Measurements from ENCODE around the gene APOL1. TPM values are rescaled to one million over a fixed set of nuclear protein-coding genes. Genes with fewer than 3 reads are reported as not detected.
"Not testable (repeated sequence)": the region's sequence is repeated elsewhere in the genome, so short reads cannot be mapped to it uniquely, and the experiment has no call there.

The APOL1 gene
- total RNA-seq, 1 experiment from 2014 or later, result 28.7 TPM

DNA sequence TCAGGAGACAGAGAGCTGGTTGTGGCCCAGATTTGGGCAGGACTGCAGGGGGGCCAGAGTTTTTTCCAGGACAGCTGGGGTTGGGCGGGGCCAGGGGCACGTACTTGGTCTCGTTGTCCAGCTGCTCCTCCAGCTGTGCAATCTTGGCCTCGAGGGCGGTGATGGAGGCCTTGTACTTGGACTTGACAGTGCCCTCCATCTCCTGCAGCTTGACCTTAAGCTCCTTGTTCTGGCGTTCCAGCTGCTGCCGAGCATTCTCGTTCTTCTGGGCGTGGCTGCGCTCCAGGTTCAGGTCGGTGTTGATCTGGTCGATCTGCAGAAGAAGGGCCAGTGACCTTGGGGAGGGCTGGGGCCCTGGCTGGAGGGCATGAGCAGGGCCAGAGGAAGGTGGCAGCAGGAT, 32.1 kb downstream of the APOL1 start:
- DNase-seq (ENCODE audit: low read depth), result no peak
- in situ Hi-C loops (cut with HindIII; ENCODE audit: low pct_unique_long_range_greater_than_20kb, low sequenced_read_pairs), result no loop called here

DNA sequence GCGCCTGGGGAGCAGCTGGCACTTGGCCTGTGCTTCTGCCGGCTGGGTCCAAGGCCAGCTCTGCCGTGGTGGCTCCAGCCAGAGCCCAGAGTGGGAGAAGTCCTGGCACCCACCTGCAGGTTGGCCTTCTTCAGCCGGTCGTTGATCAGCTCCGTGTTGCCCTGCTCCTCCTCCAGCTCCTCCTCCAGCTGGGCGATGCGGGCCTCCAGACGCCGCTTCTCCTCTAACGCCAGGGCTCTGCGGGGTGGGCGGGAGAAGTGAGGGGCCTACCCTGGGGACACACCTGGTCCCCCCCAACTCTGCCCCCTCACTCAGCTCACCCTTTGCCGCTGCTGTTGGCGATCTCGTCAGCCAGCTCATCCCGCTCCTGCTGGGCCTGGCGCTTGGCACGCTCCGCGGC, 32.6 kb downstream of the APOL1 start:
- in situ Hi-C loops (cut with HindIII; ENCODE audit: low pct_unique_long_range_greater_than_20kb, low sequenced_read_pairs), result no loop called here
- DNase-seq (ENCODE audit: low read depth), result no peak

DNA sequence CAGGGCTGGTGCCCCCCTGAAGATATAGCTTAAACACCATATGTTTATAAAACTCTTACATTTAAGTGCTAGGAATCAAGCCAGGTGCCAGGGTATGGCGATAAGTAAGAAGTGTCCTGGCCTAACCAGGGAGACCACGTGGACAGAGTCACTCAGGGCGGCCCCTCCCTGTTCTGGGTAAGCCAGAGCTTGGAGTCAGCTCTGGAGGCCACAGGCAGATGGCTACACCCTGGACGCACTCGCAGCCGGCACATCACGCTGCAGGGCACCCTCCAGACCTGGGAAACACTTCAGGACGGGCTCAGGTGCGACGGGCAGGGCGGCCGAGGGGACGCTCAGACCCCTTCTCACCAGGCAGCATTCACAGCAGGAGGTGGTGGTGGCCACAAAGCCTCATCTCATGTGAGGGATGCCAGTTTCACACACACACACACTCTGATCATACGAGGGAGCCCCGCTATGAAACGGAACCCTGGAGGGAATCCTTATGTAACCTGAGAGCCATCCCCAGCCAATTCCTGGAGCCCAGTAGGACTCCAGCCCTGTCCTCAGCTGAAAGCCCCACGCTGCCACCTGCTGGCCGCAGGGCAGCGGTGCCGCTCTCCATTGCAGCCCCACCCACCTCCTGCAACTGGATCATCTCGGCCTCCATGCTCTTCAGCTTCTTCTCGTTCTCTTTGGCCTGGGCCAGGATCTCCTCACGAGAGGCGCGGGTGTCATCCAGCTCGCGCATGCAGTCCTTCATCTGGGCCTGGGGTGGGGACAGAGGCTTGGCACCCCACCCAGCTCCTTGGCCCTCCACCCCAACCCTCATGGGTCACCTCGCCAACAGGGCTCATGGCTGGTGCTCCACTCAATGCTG, 33.4 kb downstream of the APOL1 start:
- peak; percentile 74 for DNase-seq (ENCODE audit: low read depth)
- in situ Hi-C loops (cut with HindIII; ENCODE audit: low pct_unique_long_range_greater_than_20kb, low sequenced_read_pairs), result no loop called here

DNA sequence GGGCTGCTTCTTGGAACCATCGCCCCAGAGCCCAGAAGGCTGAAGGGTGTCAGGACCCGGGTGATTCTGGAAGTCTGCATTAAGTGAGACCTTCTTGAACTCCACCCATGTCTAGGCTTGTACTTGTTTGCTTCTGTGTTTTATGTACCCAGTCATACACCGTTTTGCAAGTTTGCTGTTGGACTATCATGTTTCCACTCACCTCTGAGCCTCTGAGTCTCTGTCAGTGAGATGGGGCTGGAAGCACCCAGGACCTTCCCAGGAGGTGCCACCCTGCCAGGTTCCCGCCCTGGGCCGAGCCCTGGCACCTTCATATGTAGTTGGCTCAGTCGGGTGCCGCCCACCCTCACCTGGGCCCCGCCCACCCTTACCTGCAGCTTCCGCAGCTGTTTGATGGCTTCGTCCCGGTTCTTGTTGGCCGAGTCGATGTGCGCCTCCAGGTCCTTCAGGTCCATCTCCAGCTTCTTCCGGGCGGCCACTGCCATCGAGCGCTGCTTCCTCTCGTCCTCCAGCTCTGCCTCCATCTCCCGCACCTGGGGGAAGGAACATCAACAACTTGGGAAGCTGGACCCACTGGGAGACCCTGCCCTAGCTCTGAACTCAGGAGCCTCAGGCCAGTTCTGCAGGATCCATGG, 35.1 kb downstream of the APOL1 start:
- in situ Hi-C loops (cut with HindIII; ENCODE audit: low pct_unique_long_range_greater_than_20kb, low sequenced_read_pairs), result no loop called here
- DNase-seq (ENCODE audit: low read depth), result no peak

DNA sequence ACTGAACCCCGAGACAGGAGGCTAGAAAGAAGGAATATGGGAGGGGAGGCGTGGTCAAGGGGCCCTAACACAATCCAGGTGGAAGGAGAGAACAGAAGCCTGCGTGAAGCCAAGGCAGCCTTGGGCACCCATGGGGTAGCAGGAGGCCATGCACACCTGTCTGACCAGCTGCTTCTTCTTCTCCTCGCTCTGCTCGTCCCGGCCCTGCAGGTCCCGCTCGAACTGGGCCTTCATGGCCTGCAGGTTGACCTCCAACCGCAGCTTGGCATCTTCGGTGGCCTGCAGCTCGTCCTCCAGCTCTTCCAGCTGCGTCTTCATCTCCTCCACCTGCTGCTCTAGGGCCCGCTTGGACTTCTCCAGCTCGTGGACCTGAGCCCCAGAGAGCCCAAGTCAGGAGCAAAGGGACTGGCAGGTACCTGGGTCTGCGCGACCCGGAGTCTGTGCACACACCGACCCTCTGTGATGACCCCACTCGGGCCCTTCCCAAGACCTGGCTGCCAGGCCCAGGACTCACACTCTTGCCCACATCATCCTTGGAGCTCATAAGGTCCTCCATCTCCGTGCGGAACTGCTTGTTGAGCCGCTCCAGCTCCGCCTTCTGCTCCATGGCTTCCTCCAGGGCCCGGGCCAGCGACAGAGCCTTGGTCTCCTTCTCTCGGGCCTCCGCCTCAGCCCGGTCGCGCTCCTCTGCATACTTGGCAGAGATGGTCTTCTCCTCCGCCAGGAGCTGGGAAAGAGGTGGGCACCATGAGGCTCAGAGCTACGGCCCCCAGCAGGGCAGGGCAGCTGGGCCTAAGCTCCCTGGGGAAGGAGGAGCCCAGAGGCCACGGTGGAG, 35.9 kb downstream of the APOL1 start:
- in situ Hi-C loops (cut with HindIII; ENCODE audit: low pct_unique_long_range_greater_than_20kb, low sequenced_read_pairs), result no loop called here
- DNase-seq (ENCODE audit: low read depth), result no peak

DNA sequence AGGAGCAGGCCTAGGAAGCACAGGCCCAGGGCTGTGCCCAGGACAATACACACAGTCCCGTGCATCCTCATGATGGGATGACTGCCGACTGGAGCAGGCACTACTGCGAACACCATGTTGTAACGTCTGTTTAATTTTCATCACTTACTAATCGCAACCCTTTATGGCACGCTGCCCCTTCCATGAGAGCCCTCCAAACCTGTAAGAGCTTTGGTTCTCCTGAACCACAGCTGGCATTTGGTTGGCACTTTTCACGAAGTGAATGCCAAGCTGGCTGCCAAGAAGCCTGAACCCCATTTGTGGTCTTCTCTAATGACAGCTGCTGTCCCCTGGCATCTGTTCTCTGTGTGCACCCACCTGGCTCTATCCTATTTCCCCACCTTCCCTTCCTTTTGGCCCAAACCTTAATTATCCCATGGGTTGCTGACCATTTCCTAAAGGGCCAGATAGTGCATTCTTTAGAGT, 36.5 kb downstream of the APOL1 start:
- in situ Hi-C loops (cut with HindIII; ENCODE audit: low pct_unique_long_range_greater_than_20kb, low sequenced_read_pairs), result no loop called here
- no peak for DNase-seq (ENCODE audit: low read depth)

DNA sequence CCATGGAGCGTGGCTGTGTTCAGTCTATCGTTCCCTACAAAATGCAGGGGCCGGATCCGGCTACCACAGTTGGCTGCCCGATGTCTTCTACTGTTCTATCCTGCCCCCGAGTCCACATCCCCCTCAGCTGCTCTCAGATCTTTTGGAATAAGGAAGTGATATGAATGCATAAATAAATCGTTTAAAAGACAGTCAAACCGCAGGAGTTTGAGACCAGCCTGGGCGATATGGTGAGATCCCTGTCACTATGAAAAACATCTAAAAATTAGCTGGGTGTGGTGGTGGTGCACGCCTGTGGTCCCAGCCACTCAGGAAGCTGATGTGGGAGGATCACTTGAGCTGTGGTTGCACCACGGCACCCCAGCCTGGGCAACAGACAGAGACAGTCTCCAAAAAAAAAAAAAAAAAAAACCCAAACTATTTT, 37.0 kb downstream of the APOL1 start:
- DNase-seq (ENCODE audit: low read depth); in situ Hi-C loops (cut with HindIII; ENCODE audit: low pct_unique_long_range_greater_than_20kb, low sequenced_read_pairs): not testable (repeated sequence)

DNA sequence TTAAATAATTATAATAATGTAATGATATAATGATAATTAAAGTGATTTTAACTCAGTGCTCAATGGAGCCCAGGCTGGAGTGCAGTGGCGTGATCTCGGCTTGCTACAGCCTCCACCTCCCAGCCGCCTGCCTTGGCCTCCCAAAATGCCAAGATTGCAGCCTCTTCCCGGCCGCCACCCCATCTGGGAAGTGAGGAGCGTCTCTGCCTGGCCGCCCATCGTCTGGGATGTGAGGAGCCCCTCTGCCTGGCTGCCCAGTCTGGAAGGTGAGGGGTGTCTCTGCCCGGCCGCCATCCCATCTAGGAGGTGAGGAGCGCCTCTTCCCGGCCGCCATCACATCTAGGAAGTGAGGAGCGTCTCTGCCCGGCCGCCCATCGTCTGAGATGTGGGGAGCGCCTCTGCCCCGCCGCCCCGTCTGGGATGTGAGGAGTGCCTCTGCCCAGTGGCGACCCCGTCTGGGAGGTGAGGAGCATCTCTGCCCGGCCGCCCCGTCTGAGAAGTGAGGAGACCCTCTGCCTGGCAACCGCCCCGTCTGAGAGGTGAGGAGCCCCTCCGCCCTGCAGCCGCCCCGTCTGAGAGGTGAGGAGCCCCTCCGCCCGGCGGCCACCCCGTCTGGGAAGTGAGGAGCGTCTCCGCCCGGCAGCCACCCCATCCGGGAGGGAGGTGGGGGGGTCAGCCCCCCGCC, 37.6 kb downstream of the APOL1 start:
- in situ Hi-C loops (cut with HindIII; ENCODE audit: low pct_unique_long_range_greater_than_20kb, low sequenced_read_pairs); DNase-seq (ENCODE audit: low read depth): not testable (repeated sequence)

DNA sequence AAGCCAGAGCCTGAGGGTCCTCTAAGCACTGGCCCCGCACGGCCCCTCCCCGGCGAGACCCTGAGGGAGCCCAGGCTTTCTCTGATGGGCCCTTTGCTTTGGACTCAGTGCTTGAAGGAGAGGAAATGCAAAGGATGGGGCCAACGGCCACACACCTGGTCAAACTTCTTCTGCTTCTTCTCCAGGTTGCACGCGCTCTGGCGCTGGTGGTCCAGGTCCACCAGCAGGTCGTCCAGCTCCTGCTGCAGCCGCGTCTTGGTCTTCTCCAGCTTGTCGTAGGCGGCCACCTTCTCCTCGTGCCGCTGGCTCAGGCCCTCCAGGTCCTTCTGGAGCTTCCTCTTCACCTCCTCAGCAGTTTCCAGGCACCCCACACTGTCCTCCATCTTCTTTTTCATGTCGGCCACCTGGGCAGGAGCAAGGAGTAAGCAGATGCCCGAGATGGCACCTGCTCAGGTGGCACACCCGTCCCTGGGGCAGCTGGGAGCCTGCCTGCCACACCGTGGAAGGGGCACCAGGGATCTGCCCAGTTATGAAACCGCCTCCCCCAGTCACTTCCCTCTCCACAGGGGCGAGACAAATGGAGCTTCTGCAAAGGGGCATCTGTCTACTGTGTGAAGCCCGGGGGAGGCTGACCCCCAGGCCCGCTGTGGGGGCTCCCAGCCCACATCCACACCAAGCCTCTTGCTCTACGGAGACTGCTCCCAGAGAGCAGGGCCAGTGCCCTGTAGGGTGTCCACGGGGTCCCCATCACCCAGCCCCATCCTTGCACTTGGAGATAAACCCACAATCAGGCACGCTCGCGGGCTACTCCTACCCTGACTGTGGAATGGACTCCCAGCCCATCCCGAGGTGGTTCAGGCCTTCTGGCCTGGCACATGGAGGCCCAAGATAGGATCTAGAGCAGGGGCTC, 39.2 kb downstream of the APOL1 start:
- no peak for DNase-seq (ENCODE audit: low read depth)
- in situ Hi-C loops (cut with HindIII; ENCODE audit: low pct_unique_long_range_greater_than_20kb, low sequenced_read_pairs), result no loop called here

DNA sequence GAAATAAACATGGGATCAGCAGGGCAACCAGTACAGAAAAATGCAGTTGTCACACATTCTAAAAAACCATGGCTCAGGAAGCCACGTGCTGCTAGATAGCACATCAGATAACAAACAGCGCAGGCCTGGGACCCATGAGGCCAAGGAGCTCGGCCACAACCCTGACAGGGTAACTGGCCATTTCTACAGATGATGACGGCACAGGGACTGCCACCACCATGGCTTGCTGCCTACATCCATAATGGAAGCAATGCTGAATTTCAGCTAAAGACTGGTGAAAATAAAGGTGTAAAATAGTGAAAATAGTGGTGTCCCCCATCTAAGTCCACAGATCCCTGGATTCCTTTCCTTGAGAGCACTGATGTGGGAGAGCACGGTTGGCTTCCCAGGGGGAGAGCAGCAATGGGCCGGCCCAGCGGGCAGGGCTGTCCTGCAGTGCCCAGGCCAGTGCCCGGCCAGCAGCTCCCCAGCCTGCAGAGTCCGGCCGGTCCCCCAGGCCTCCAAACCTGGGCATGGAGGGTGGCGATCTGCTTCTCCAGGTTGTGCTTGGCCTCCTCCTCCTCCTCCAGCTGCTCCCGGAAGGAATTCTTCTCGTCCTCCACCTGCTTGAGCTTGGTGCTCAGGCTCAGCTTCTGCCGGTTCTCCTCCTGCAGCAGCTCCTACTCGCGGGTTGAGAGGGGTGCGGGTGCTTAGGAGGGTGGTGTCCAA, 40.0 kb downstream of the APOL1 start:
- in situ Hi-C loops (cut with HindIII; ENCODE audit: low pct_unique_long_range_greater_than_20kb, low sequenced_read_pairs), result no loop called here
- DNase-seq (ENCODE audit: low read depth), result no peak

DNA sequence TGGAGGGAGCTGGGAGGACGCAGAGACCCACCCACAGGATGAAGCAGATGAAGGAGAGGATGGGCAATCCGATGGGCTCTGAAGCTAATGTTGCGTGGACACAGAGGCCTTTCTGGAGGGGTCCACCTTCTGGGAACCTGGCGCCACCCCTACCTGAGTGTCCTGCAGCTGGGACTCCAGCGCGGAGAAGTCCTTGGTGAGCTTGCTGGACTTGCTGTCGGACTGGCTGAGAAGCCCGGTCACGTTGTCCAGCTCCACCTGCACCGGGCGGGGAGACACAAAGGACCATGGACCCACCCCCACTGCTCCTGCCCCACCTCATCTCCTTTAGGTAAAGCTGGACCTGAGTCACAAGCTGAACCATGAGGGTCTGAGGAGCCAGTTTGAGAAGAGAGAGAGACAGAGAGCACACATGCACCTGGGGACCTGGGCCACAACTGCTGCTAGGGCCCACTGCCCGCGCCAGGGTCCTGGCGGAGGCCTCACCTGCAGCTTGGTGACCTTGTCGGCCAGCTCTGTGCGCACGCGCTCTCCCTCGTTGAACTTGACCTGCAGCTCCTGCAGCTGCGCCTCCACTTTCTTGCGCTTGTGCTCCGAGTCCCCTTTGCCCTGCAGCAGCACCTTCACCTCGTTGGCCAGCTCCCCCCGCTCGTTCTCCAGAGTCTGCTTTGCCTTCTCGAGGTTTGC, 40.8 kb downstream of the APOL1 start:
- in situ Hi-C loops (cut with HindIII; ENCODE audit: low pct_unique_long_range_greater_than_20kb, low sequenced_read_pairs), result no loop called here
- no peak for DNase-seq (ENCODE audit: low read depth)

DNA sequence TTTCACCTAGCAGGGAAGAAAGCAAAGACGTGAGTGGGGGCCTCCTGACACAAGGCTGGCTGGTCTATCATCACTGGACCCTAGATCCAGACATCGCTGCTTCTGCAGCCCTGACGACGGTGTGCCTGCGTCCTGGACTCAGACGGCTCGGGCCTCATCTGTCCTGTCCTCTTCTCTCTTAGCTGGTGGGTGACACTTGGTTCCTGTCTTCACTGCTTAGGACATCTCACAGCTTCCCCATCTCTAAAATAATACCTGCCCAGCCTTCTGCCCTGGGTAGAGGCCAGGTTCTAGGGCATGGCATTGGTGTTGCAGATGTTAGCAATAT, 41.3 kb downstream of the APOL1 start:
- in situ Hi-C loops (cut with HindIII; ENCODE audit: low pct_unique_long_range_greater_than_20kb, low sequenced_read_pairs), result no loop called here
- DNase-seq (ENCODE audit: low read depth), result no peak

DNA sequence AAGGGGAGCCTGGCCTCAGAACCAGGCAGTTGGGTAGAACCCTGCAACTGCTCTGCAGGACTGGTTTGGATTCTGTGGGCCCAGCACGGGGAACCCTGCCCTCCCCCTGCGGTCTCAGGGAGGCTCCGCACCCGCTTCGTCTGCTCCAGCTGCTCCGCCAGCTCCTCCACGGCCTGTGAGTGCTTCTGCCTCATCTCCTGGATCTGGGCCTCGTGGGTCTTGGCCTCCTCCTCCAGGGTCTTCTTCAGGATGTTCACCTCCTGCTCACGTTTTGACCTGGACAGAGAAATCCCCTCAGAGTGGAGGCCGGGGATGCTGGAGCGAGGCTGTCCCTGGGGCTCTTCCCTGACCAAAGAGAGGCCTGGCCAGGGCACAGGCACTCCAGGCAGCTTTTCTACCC, 41.9 kb downstream of the APOL1 start:
- in situ Hi-C loops (cut with HindIII; ENCODE audit: low pct_unique_long_range_greater_than_20kb, low sequenced_read_pairs), result no loop called here
- no peak for DNase-seq (ENCODE audit: low read depth)

DNA sequence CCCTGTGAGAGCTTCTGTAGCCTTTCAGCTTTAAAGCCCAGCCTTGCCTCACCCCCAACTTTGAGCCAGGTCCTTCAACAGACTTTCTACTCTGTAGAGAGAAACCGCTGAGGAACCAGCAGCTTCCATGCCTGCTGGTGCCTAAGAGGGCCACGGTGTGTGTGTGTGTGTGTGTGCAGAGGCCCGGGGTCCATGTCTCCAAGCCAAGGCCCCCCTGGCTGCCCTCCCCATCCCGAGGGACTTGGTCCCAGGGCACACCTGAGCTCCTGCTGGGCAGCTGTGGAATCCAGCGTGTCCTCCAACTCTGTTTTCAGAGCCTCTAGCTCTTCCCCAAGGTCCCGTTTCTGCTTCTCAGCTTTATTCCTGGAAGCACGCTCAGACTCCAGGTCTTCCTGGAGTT, 42.3 kb downstream of the APOL1 start:
- in situ Hi-C loops (cut with HindIII; ENCODE audit: low pct_unique_long_range_greater_than_20kb, low sequenced_read_pairs), result no loop called here

DNA sequence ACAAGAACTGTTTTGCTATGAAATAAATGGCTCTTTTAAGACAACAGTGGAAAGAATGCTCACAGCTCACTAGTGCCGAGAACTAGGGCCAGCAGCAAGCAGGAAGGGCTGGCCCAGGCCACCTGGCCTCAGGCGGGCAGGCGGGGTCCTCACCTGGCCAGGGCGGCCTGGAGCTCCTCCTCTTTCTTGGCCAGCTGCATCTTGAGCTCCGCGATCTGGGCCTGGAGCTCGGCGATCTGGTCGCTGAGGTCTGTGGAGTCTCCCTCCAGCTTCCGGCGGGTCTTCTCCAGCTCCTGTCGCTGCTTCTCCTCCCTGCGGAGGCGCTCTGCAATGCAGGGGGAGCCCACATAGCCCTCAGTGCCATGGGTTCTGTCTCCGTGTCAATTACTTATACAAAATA, 43.8 kb downstream of the APOL1 start:
- no peak for DNase-seq (ENCODE audit: low read depth)
- in situ Hi-C loops (cut with HindIII; ENCODE audit: low pct_unique_long_range_greater_than_20kb, low sequenced_read_pairs), result no loop called here

More for the DNA sequence above, 42.3 kb downstream of the APOL1 start:
- DNase-seq (ENCODE audit: low read depth), result no peak

DNA sequence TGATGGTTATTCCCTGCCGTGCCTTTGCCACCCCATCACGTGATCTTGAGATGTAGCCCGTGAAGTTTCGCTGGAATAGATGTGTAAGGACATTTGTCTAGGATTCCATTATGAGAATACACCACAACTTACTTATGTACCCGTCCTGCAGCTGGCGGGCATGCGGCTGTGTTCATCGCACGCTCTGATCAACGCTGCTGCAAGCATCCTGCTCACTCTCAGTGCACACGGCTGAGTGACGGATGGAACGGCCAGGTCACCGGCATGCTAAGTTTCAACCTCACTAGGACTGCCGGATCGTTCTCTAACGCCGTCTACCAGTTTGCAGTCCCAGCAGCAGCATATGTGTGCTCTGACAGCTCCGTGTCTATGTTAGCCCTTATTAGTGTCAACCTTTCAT, 44.6 kb downstream of the APOL1 start:
- no peak for DNase-seq (ENCODE audit: low read depth)
- in situ Hi-C loops (cut with HindIII; ENCODE audit: low pct_unique_long_range_greater_than_20kb, low sequenced_read_pairs), result no loop called here

All from Caki2 (cell line).